ENCODE measurements around the gene COQ8A. TPM values are rescaled to one million over a fixed set of nuclear protein-coding genes. Genes with fewer than 3 reads are reported as not detected.

COQ8A gene
- total and polyA plus RNA-seq, 4 experiments from 2014 or later = 43.5 to 70.7 (median 59.3) TPM

GRCh38 chr1:226946285-226946684 is 6.2 kb downstream of the COQ8A start:
- no peak for DNase-seq
- Mint-ChIP-seq H3K4me3 (peak overlapping the region in 1 of 8 donors; percentile 53), H3K27ac (peak overlapping the region in 2 of 7 donors; percentile 15 to 57), H3K9me3 (peaks cover 0 to 4% (median 0%) of the 10 kb centered on the region in 8 donors), H3K36me3 (peaks cover 11 to 12% of the 10 kb centered on the region in 2 donors), H3K4me1 (peaks cover 36 to 77% (median 49%) of the 10 kb centered on the region in 4 donors), H3K27me3 (no peaks in the 10 kb centered on the region)
- Histone ChIP-seq H3K36me3 (ENCODE audit: insufficient read depth, low read length) (no peaks in the 10 kb centered on the region), H3K9me3 (ENCODE audit: control insufficient read depth in 1 of 2, low read length in 2 of 2) (no peaks in the 10 kb centered on the region), H3K27ac (ENCODE audit: low read depth, low read length) (no peak overlapping the region), H3K4me1 (ENCODE audit: insufficient read depth, low read length) (peaks cover 16% of the 10 kb centered on the region), H3K4me3 (ENCODE audit: low read length in 2 of 2) (no peak overlapping the region), H3K27me3 (ENCODE audit: insufficient read depth, low read length) (no peaks in the 10 kb centered on the region)
- CTCF ChIA-PET (ENCODE audit: partially characterized antibody) = no interaction called here
- intact Hi-C loops (cut with micrococcal nuclease) = no loop called here
- POLR2A ChIA-PET (ENCODE audit: partially characterized antibody) = no interaction called here

- Histone ChIP-seq H3K4me1 (ENCODE audit: insufficient read depth, low read length) (peaks cover 12% of the 10 kb centered on the region), H3K36me3 (ENCODE audit: insufficient read depth, low read length) (no peaks in the 10 kb centered on the region), H3K4me3 (ENCODE audit: low read length in 2 of 2) (no peak overlapping the region), H3K9me3 (ENCODE audit: control insufficient read depth in 1 of 2, low read length in 2 of 2) (no peaks in the 10 kb centered on the region), H3K27ac (ENCODE audit: low read depth, low read length) (no peak overlapping the region), H3K27me3 (ENCODE audit: insufficient read depth, low read length) (no peaks in the 10 kb centered on the region)
- H3K4me1 Mint-ChIP-seq = peaks cover 34 to 71% (median 49%) of the 10 kb centered on the region in 4 donors
- no peaks in the 10 kb centered on the region for H3K27me3 Mint-ChIP-seq
- H3K9me3 Mint-ChIP-seq = peaks cover 0 to 4% (median 0%) of the 10 kb centered on the region in 8 donors
- ChIA-PET POLR2A (ENCODE audit: partially characterized antibody) (interaction anchor here (1.3 kb wide), 1 partner anchor 64 kb away, joined by 4 read pairs; no protein-coding TSS in a partner anchor), CTCF (ENCODE audit: partially characterized antibody) (interaction anchor here (0.7 kb wide), 1 partner anchor 321 kb away, joined by 3 read pairs; no protein-coding TSS in a partner anchor)
- H3K36me3 Mint-ChIP-seq = peaks cover 12 to 15% of the 10 kb centered on the region in 2 donors
- intact Hi-C loops (cut with micrococcal nuclease) = no loop called here
- no peak overlapping the region for H3K4me3 Mint-ChIP-seq
- no peak for DNase-seq
- H3K27ac Mint-ChIP-seq = no peak overlapping the region
These were observed 6.7 kb downstream of the COQ8A start for GRCh38 chr1:226946841-226947240.

DNA sequence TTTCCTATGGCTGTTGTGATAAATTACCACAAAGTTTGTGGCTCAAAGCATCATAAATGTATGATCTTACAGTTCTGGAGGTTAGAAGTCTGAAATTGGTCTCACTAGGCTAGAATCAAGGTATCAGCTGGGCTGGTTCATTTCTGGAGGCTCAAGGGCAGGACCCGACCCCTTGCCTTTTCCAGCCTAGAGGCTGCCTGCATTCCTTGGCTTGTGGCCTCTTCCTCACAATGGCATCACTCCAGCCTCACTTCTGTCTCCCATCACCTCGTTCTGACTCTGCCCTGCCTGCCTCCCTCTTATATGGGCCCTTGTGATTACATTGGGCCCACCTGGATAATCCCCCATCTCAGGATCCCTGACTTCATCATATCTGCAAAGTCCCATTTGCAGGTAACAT is 8.0 kb downstream of the COQ8A start:
- intact Hi-C loops (cut with micrococcal nuclease) = no loop called here
- Histone ChIP-seq H3K27me3 (ENCODE audit: insufficient read depth, low read length) (no peaks in the 10 kb centered on the region), H3K36me3 (ENCODE audit: insufficient read depth, low read length) (no peaks in the 10 kb centered on the region), H3K27ac (ENCODE audit: low read depth, low read length) (no peak overlapping the region), H3K9me3 (ENCODE audit: control insufficient read depth in 1 of 2, low read length in 2 of 2) (no peaks in the 10 kb centered on the region), H3K4me1 (ENCODE audit: insufficient read depth, low read length) (peaks cover 5% of the 10 kb centered on the region), H3K4me3 (ENCODE audit: low read length in 2 of 2) (no peak overlapping the region)
- Mint-ChIP-seq H3K27ac (no peak overlapping the region), H3K9me3 (peaks cover 0 to 4% (median 0%) of the 10 kb centered on the region in 8 donors), H3K27me3 (no peaks in the 10 kb centered on the region), H3K36me3 (peaks cover 11 to 12% of the 10 kb centered on the region in 2 donors), H3K4me3 (no peak overlapping the region), H3K4me1 (peaks cover 22 to 60% (median 38%) of the 10 kb centered on the region in 4 donors)
- ChIA-PET CTCF (ENCODE audit: partially characterized antibody) (no interaction called here), POLR2A (ENCODE audit: partially characterized antibody) (interaction anchor here (1.3 kb wide), 1 partner anchor 65 kb away, joined by 4 read pairs; no protein-coding TSS in a partner anchor)
- DNase-seq = no peak

DNA sequence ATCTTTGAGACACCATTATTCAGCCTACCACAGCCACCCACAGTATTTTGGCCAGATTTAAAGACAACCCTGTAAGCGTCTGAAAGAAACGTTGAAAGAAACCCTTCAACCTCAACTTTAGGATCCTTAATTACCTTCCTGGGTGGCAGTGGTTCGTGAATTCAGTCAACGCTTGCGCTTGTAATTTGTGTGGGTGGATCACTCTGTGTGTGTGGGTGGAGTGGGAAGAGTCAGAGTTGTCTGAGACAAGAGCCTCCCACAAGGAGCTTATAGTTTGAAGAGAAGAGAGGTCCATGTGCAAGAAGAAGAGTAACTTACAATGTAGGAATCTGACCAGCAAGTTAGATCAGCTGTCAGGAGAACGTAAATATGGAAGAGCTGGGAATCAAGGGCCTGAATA is 8.4 kb downstream of the COQ8A start:
- Histone ChIP-seq H3K27me3 (ENCODE audit: insufficient read depth, low read length) (no peaks in the 10 kb centered on the region), H3K4me1 (ENCODE audit: insufficient read depth, low read length) (peaks cover 4% of the 10 kb centered on the region), H3K9me3 (ENCODE audit: control insufficient read depth in 1 of 2, low read length in 2 of 2) (no peaks in the 10 kb centered on the region), H3K27ac (ENCODE audit: low read depth, low read length) (no peak overlapping the region), H3K36me3 (ENCODE audit: insufficient read depth, low read length) (no peaks in the 10 kb centered on the region), H3K4me3 (ENCODE audit: low read length in 2 of 2) (no peak overlapping the region)
- no peak overlapping the region for H3K4me3 Mint-ChIP-seq
- CTCF ChIA-PET (ENCODE audit: partially characterized antibody) = no interaction called here
- H3K27ac Mint-ChIP-seq = no peak overlapping the region
- no peaks in the 10 kb centered on the region for H3K27me3 Mint-ChIP-seq
- DNase-seq = no peak
- H3K36me3 Mint-ChIP-seq = peaks cover 15 to 16% of the 10 kb centered on the region in 2 donors
- POLR2A ChIA-PET (ENCODE audit: partially characterized antibody) = interaction anchor here (1.9 kb wide), 1 partner anchor 9 kb away, joined by 9 read pairs; no protein-coding TSS in a partner anchor
- peaks cover 18 to 60% (median 35%) of the 10 kb centered on the region in 4 donors for H3K4me1 Mint-ChIP-seq
- H3K9me3 Mint-ChIP-seq = peaks cover 0 to 4% (median 0%) of the 10 kb centered on the region in 8 donors
- intact Hi-C loops (cut with micrococcal nuclease) = no loop called here

- no peaks in the 10 kb centered on the region for H3K36me3 ChIP-seq (ENCODE audit: insufficient read depth, low read length)
- H3K4me3 Mint-ChIP-seq = no peak overlapping the region
- H3K4me3 ChIP-seq (ENCODE audit: low read length in 2 of 2) = no peak overlapping the region
- H3K9me3 Mint-ChIP-seq = peaks cover 0 to 4% (median 0%) of the 10 kb centered on the region in 8 donors
- POLR2A ChIA-PET (ENCODE audit: partially characterized antibody) = interaction anchor here (1.9 kb wide), 1 partner anchor 10 kb away, joined by 9 read pairs; no protein-coding TSS in a partner anchor
- peaks cover 14 to 60% (median 31%) of the 10 kb centered on the region in 4 donors for H3K4me1 Mint-ChIP-seq
- H3K27me3 ChIP-seq (ENCODE audit: insufficient read depth, low read length) = no peaks in the 10 kb centered on the region
- no peak for DNase-seq
- no peaks in the 10 kb centered on the region for H3K27me3 Mint-ChIP-seq
- H3K4me1 ChIP-seq (ENCODE audit: insufficient read depth, low read length) = no peaks in the 10 kb centered on the region
- no peak overlapping the region for H3K27ac Mint-ChIP-seq
- no peak overlapping the region for H3K27ac ChIP-seq (ENCODE audit: low read depth, low read length)
- H3K9me3 ChIP-seq (ENCODE audit: control insufficient read depth in 1 of 2, low read length in 2 of 2) = no peaks in the 10 kb centered on the region
- intact Hi-C loops (cut with micrococcal nuclease) = no loop called here
- peaks cover 16 to 19% of the 10 kb centered on the region in 2 donors for H3K36me3 Mint-ChIP-seq
- CTCF ChIA-PET (ENCODE audit: partially characterized antibody) = no interaction called here
These were observed 8.9 kb downstream of the COQ8A start for GRCh38 chr1:226948996-226949395.

DNA sequence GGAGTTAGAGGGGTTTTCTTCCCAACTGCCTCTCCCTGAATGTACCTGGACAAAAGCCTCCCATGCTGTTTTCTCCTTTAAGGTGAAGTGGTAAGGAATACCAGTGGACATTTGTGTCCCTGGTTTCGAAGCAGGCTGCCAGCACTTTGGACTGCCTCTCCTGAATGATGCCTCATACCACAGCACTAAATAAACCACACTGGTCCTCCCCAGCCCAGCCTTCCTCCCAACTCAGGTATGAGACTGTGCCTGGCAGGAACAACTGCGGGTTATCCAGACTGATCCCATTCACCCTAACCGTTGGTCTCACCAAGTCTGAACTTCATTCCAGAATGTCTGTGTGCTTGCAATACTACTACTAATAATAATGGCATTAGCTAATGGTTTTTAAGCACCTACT is 9.3 kb downstream of the COQ8A start:
- Mint-ChIP-seq H3K27ac (no peak overlapping the region), H3K36me3 (peaks cover 17 to 21% of the 10 kb centered on the region in 2 donors), H3K27me3 (no peaks in the 10 kb centered on the region), H3K9me3 (peaks cover 0 to 4% (median 0%) of the 10 kb centered on the region in 8 donors), H3K4me3 (no peak overlapping the region), H3K4me1 (peaks cover 10 to 57% (median 29%) of the 10 kb centered on the region in 4 donors)
- H3K36me3 ChIP-seq (ENCODE audit: insufficient read depth, low read length) = no peaks in the 10 kb centered on the region
- H3K9me3 ChIP-seq (ENCODE audit: control insufficient read depth in 1 of 2, low read length in 2 of 2) = no peaks in the 10 kb centered on the region
- no peak for DNase-seq
- intact Hi-C loops (cut with micrococcal nuclease) = no loop called here
- ChIA-PET CTCF (ENCODE audit: partially characterized antibody) (no interaction called here), POLR2A (ENCODE audit: partially characterized antibody) (interaction anchor here (1.9 kb wide), 1 partner anchor 10 kb away, joined by 9 read pairs; no protein-coding TSS in a partner anchor)
- no peaks in the 10 kb centered on the region for H3K4me1 ChIP-seq (ENCODE audit: insufficient read depth, low read length)
- no peaks in the 10 kb centered on the region for H3K27me3 ChIP-seq (ENCODE audit: insufficient read depth, low read length)
- no peak overlapping the region for H3K27ac ChIP-seq (ENCODE audit: low read depth, low read length)
- H3K4me3 ChIP-seq (ENCODE audit: low read length in 2 of 2) = no peak overlapping the region

DNA sequence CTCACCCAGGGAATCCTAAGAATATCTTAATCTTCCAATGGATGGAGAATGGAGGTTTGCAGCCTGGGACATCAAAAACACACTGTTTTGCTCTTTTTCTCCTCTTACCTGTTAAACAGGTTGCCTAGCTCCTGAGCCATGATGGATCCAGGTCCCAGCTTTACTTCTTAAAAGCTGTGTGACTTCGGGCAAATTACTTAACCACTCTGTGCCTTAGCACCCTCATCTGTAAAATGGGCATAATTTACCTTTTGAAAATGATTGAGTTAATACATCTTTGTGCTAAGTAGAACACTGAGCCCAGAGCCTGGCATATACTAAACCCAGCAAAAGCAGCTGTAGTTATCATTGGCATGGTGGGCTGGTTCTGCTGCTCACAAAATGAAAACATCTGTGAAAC is 10.2 kb downstream of the COQ8A start:
- peaks cover 0 to 4% (median 0%) of the 10 kb centered on the region in 8 donors for H3K9me3 Mint-ChIP-seq

More for the DNA sequence above, 10.2 kb downstream of the COQ8A start:
- Histone ChIP-seq H3K4me3 (ENCODE audit: low read length in 2 of 2) (no peak overlapping the region), H3K27me3 (ENCODE audit: insufficient read depth, low read length) (no peaks in the 10 kb centered on the region), H3K4me1 (ENCODE audit: insufficient read depth, low read length) (no peaks in the 10 kb centered on the region), H3K9me3 (ENCODE audit: control insufficient read depth in 1 of 2, low read length in 2 of 2) (no peaks in the 10 kb centered on the region), H3K36me3 (ENCODE audit: insufficient read depth, low read length) (no peaks in the 10 kb centered on the region), H3K27ac (ENCODE audit: low read depth, low read length) (no peak overlapping the region)
- no peaks in the 10 kb centered on the region for H3K27me3 Mint-ChIP-seq
- no peak overlapping the region for H3K4me3 Mint-ChIP-seq
- ChIA-PET CTCF (ENCODE audit: partially characterized antibody) (no interaction called here), POLR2A (ENCODE audit: partially characterized antibody) (interaction anchor here (1.9 kb wide), 1 partner anchor 11 kb away, joined by 9 read pairs; no protein-coding TSS in a partner anchor)
- no peak for DNase-seq
- H3K27ac Mint-ChIP-seq = no peak overlapping the region
- intact Hi-C loops (cut with micrococcal nuclease) = no loop called here
- H3K4me1 Mint-ChIP-seq = peaks cover 8 to 52% (median 32%) of the 10 kb centered on the region in 4 donors
- H3K36me3 Mint-ChIP-seq = peaks cover 19 to 25% of the 10 kb centered on the region in 2 donors

All from CD4-positive, alpha-beta memory T cell (primary cell).